Stimulated activated CD8-positive, alpha-beta memory T cell treated with anti-CD3 and anti-CD28 coated beads, Interleukin-4, amount 100 ng/mL, for 24 hours (primary cell): ENCODE measurements around the gene SLC25A19.
A peak's percentile ranks its signal among the peaks of the same experiment; 100 is the strongest.

Experiments
- DNase-seq: peaks from one replicate; pipeline ENCODE4 v3.0.0-alpha.2; 2020; ENCODE audit warnings: low read depth

Gene SLC25A19

GRCh38 chr17:75289115-75289831, at the start of gene SLC25A19:
SLC25A19 (minus strand) TSS chr17:75289433; CDS start chr17:75286764, 2,669 bp downstream.
- DNase-seq, result peak; percentile 92

- no peak for DNase-seq
Measured at GRCh38 chr17:75338335-75338734, 49.1 kb upstream of the SLC25A19 start.

DNA sequence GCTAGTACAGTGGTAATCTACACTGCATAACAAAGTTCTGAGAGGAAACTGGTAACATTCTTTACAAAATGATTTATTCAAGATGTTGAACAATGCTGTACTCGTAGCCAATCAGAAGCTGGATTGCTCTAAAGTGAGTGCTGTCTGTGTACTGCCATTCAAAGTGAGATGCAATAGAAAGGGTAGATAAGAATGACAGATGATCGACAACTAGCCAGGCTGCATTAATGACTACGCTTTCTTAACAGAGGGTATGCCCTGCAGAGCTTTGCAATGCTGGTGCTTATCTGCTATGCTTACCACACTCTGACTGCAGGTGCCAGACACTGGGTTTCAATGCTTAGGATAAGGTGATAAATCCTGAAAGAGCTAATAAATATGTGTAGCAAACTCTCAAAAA, 46.1 kb upstream of the SLC25A19 start:
- DNase-seq, result no peak

GRCh38 chr17:75334723-75335122, 45.5 kb upstream of the SLC25A19 start:
- DNase-seq, result no peak

DNA sequence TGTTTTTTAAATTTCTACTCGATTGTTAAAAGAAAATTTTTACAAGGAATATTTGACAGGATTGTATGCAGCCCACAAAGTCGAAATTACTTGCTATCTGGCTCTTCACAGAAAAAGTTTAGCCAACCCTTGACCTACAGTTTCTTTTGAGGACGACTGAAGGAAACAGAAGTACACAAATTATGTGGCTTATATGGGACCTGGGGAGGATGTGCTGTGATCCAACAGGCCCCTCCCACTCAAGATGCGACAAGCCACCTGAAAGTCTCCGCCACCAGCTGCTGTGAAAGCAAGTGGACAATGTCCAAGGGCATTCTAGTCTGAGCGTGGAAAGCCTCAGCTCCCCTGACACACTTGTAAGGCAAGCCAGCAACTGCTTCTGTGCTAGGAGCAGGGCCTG, 42.4 kb upstream of the SLC25A19 start:
- DNase-seq, result no peak

DNA sequence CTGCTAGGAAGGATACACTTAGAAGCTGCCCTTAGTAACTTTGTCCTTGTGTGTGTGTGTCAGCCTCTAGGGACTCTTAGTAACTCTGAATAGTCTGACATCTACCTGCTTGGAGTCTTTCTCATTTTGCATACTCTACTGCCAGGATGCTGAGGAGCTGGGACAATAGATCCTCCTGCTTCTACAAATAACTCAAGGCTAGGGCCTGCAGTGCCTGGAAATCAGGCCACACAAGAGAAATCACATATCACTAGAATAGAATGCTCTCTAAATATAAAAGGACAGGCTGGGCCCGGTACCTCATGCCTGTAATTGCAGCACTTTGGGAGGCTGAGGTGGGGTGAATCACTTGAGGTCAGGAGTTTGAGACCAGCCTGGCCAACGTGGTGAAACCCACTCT, 38.5 kb upstream of the SLC25A19 start:
- no peak for DNase-seq

- no peak for DNase-seq
Measured at GRCh38 chr17:75326226-75326848, 37.1 kb upstream of the SLC25A19 start.

DNA sequence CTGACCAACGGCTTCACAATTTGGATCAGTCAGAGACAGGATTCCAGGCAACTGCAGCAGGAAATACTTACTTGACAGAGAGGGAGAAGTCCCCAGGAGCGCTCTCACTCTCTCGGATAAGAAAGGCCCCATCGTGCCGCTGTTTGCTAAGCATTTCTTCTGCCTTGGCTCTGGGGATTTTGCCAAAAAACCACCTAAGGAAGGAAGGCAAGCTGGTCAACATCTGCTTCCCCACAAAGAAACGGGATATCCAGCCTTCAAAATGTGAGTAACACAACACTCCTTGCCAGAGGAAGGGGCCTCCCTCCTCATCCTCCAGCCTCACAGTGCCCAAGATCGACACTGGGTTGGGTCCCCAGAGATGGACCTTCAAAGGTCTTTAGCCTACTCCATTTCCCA, 36.6 kb upstream of the SLC25A19 start:
- no peak for DNase-seq

DNA sequence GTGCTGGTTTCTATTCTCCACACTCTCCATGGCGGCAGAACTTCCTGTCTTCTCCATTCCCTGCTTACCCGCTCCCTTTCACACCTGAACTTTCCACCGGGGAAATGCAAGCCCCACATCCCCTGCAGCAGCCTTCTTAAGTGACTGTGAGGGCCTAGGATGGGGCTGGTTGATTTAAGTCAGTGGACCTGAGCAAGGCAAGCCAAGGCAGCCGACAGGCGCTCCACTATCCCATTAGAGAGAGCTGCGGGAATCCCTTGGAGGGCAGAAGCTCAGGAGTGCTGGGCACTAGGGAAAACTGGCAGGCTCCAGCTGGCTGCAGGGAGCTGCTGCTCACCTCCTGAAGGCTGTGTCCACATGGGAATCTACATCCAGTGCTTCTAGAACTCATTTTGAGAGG, 36.1 kb upstream of the SLC25A19 start:
- DNase-seq, result no peak

GRCh38 chr17:75321506-75321905, 32.3 kb upstream of the SLC25A19 start:
- DNase-seq, result no peak

GRCh38 chr17:75319904-75320691, 30.9 kb upstream of the SLC25A19 start:
- no peak for DNase-seq

DNA sequence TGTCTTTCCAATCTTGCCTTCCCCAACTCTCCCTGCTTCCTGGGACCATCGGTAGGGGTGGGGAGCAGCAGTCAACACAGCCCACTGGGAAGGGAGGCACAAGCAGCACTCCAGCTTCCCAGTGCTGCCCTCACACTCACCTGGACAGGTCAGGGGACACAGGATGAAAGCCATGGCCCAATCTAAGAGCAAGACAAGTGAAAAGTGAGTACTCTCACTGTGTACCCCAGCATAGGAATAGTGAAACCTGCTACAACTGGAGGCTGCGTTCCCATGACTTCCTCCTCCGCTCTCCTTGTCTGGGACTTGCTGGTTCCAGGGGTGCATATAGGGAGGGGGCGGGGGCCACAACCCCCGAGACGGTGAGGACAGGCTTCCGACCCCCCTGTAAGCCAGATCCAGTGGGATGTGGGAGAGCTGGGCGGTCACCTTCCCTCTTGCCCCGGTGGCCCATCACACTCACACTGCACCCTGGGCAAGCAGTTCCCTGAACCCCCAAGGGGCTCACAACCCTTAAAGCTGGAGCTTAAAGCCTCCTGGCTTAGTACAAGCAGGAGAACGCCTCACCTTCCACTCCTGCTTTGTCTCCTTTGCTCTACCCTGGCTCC, 29.5 kb upstream of the SLC25A19 start:
- DNase-seq, result no peak

- DNase-seq, result no peak
Measured at GRCh38 chr17:75318211-75318610, 29.0 kb upstream of the SLC25A19 start.

GRCh38 chr17:75317671-75318070, 28.4 kb upstream of the SLC25A19 start:
- DNase-seq, result no peak

DNA sequence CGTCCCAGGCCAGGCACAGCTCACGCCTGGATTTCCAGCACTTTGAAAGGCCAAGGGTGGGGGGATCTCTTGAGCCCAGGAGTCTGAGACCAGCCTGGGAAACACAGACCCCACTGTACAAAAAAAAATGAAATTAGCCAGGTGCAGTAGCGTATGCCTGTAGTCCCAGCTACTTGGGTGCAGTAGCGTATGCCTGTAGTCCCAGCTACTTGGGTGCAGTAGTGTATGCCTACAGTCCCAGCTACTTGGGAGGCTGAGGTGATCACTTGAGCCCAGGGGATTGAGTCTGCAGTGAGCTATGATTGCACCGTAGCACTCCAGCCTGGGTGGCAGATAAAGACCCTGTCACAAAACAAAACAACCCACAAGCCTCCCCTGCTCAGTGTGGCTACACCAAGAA, 27.0 kb upstream of the SLC25A19 start:
- DNase-seq, result no peak

DNA sequence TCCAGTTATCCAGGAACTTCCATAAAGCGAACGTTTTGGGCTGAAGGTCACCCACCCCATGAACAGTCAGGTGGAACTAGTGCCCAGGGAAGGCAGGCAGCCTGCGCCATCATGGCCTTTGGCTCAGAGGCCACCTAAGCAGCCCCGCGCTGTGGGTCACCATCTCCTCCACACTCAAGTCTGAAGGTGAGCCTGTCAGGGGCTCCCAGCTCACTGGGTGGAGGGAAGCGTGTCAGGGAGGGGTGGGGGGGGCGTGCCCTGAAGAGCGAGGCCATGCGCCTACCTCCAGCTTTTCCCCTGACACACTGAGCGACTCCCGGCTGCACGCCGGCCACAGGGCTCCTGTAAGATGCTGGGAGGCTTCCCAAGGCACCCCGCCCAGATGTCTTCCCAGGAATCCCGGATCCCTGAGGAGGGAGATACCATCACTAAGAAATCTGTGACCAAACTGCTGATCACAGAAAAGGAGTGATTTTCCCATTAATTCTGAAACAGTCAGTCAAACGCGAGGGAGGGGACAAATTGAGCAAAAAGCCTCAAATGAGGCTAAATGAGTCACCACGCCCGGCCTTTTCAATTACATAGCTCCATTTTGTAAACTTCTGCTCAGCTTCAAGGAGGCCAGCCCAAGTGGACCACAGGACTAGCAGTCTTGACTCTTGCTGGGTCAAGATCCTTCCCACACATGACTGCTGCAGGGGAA, 26.5 kb upstream of the SLC25A19 start:
- no peak for DNase-seq

- DNase-seq, result no peak
Measured at GRCh38 chr17:75313941-75314551, 24.8 kb upstream of the SLC25A19 start.

- no peak for DNase-seq
Measured at GRCh38 chr17:75308732-75309629, 19.7 kb upstream of the SLC25A19 start.

- no peak for DNase-seq
Measured at GRCh38 chr17:75307957-75308731, 18.9 kb upstream of the SLC25A19 start.
